GM23338 (cell line): ENCODE data around the gene MYO1E. TPM values are rescaled to one million over a fixed set of nuclear protein-coding genes. Genes with fewer than 3 reads are reported as not detected.

ENCODE experiments used
- ATAC-seq: fragments of 200-7000 bp; cut with Tn5 transposase; 3 replicates; pipeline ENCODE4 v1.9.1; 2020
- DNase-seq: peaks from one replicate; pipeline ENCODE4 v3.0.0-alpha.2; 2015; ENCODE audit warnings: low spot score
- H2AFZ ChIP-seq: fragments of 200-600 bp; sonication (generic); 2 replicates; pipeline ENCODE4 v1.8.0; 2016; ENCODE audit warnings: antibody characterized with exemption, mild to moderate bottlenecking, moderate library complexity
- H3F3A ChIP-seq: fragments of 200-600 bp; sonication (generic); replicated peaks from 2 replicates; pipeline ENCODE4 v1.8.0; 2017; ENCODE audit warnings: antibody characterized with exemption, mixed run types, low read depth
- H3K27ac ChIP-seq: fragments of 200-600 bp; sonication (generic); 2 replicates; pipeline ENCODE4 v1.6.1; 2016; ENCODE audit warnings: low read depth
- H3K27me3 ChIP-seq: fragments of 200-600 bp; sonication (generic); 2 replicates; pipeline ENCODE4 v1.8.0; 2016; ENCODE audit warnings: mild to moderate bottlenecking, mixed run types, moderate library complexity; ENCODE audit not compliant: insufficient read depth
- H3K36me3 ChIP-seq: fragments of 200-600 bp; sonication (generic); 2 replicates; pipeline ENCODE4 v1.8.0; 2016; ENCODE audit warnings: mild to moderate bottlenecking; ENCODE audit not compliant: insufficient read depth
- H3K4me1 ChIP-seq: fragments of 200-600 bp; sonication (generic); 2 replicates; pipeline ENCODE4 v1.8.0; 2016; ENCODE audit warnings: mild to moderate bottlenecking, moderate library complexity; ENCODE audit not compliant: insufficient read depth
- H3K4me2 ChIP-seq: fragments of 200-600 bp; sonication (generic); 2 replicates; pipeline ENCODE4 v1.7.1; 2017; ENCODE audit warnings: mixed run types
- H3K4me3 ChIP-seq: fragments of 200-600 bp; sonication (generic); 2 replicates; pipeline ENCODE4 v1.6.1; 2016; ENCODE audit warnings: mixed run types
- H3K79me2 ChIP-seq: fragments of 200-600 bp; sonication (generic); replicated peaks from 2 replicates; pipeline ENCODE4 v1.8.0; 2017; ENCODE audit warnings: mild to moderate bottlenecking; ENCODE audit not compliant: insufficient read depth
- H3K9me2 ChIP-seq: fragments of 200-600 bp; sonication (generic); 2 replicates; pipeline ENCODE4 v1.8.0; 2017; ENCODE audit not compliant: insufficient read depth
- H4K20me1 ChIP-seq: fragments of 200-600 bp; sonication (generic); replicated peaks from 2 replicates; pipeline ENCODE4 v1.8.0; 2017; ENCODE audit warnings: mild to moderate bottlenecking; ENCODE audit not compliant: insufficient read depth
- H3K27ac Mint-ChIP-seq: 2 replicates; pipeline ENCODE4 v1.8.0; 2020; ENCODE audit warnings: inconsistent platforms, mild to moderate bottlenecking, moderate library complexity, mixed read lengths
- H3K27me3 Mint-ChIP-seq: 3 replicates; pipeline ENCODE4 v1.8.0; 2022; ENCODE audit warnings: low read depth, mild to moderate bottlenecking, moderate library complexity, mixed read lengths, inconsistent platforms; ENCODE audit not compliant: insufficient read depth, poor library complexity
- H3K36me3 Mint-ChIP-seq: 3 replicates; pipeline ENCODE4 v1.8.0; 2021; ENCODE audit warnings: low read depth, mild to moderate bottlenecking, inconsistent platforms, moderate library complexity, mixed read lengths
- H3K4me1 Mint-ChIP-seq: 3 replicates; pipeline ENCODE4 v1.8.0; 2020; ENCODE audit warnings: mild to moderate bottlenecking, inconsistent platforms, mixed read lengths
- H3K4me3 Mint-ChIP-seq: 3 replicates; pipeline ENCODE4 v1.8.0; 2021; ENCODE audit warnings: moderate library complexity, mild to moderate bottlenecking, inconsistent platforms, mixed read lengths
- H3K9me3 Mint-ChIP-seq: 3 replicates; pipeline ENCODE4 v1.8.0; 2020; ENCODE audit warnings: moderate library complexity, mild to moderate bottlenecking, inconsistent platforms, mixed read lengths
- CREB1 ChIP-seq: fragments of 250-450 bp; sonication (Bioruptor Pico); IDR thresholded peaks from 2 replicates; pipeline ENCODE4 v1.5.0; 2020; ENCODE audit warnings: low read depth, mild to moderate bottlenecking, moderate library complexity
- ETS1 ChIP-seq: IDR thresholded peaks from 2 replicates; pipeline ENCODE4 v1.6.1; 2016; ENCODE audit warnings: antibody characterized with exemption
- EZH2 ChIP-seq: fragments of 200-600 bp; sonication (generic); IDR thresholded peaks from one replicate; pipeline ENCODE4 v1.8.0; 2017; ENCODE audit warnings: antibody characterized with exemption, mild to moderate bottlenecking, low read depth; ENCODE audit not compliant: unreplicated experiment
- EZH2phosphoT487 ChIP-seq: fragments of 200-600 bp; sonication (generic); IDR thresholded peaks from one replicate; pipeline ENCODE4 v1.8.1; 2018; ENCODE audit warnings: antibody characterized with exemption; ENCODE audit not compliant: unreplicated experiment
- JUNB ChIP-seq: IDR thresholded peaks from one replicate; pipeline ENCODE4 v1.6.1; 2016; ENCODE audit warnings: antibody characterized with exemption; ENCODE audit not compliant: unreplicated experiment
- POLR2AphosphoS5 ChIP-seq: IDR thresholded peaks from 2 replicates; pipeline ENCODE4 v1.6.1; 2016; ENCODE audit warnings: antibody characterized with exemption, low read depth
- REST ChIP-seq: IDR thresholded peaks from one replicate; pipeline ENCODE4 v1.6.1; 2018; ENCODE audit warnings: antibody characterized with exemption; ENCODE audit not compliant: unreplicated experiment
- ZNF114 ChIP-seq: fragments of 250-450 bp; sonication (Bioruptor Pico); IDR thresholded peaks from 2 replicates; pipeline ENCODE4 v1.5.0; 2020; ENCODE audit warnings: mild to moderate bottlenecking, moderate library complexity
- ZNF331 ChIP-seq: fragments of 250-450 bp; sonication (Bioruptor Pico); IDR thresholded peaks from 2 replicates; pipeline ENCODE4 v1.5.0; 2020; ENCODE audit warnings: low read depth, mild to moderate bottlenecking, moderate library complexity
- polyA plus RNA-seq: library from polyadenylated mRNA; unstranded; fragments of >200 nt; fragmentation: Nextera tagmentation; extraction: Ambion mirVana; gene quantifications from 2 replicates; pipeline ENCODE4 v1.2.1, GENCODE V29; 2016
- total RNA-seq: library from RNA; depleted of rRNA; stranded (reverse); fragments of >200 nt; shearing (Covaris generic); gene quantifications from 2 replicates; pipeline ENCODE4 v1.2.3, GENCODE V29; 2014
- TF ChIP-seq, protein P1 (sequence below): fragments of 250-450 bp; sonication (Bioruptor Pico); IDR thresholded peaks from 2 replicates; pipeline ENCODE4 v1.5.0; 2020; ENCODE audit warnings: mild to moderate bottlenecking, moderate library complexity

The MYO1E gene
- total and polyA plus RNA-seq, 2 experiments from 2014 or later: 68.3 to 131 TPM

DNA sequence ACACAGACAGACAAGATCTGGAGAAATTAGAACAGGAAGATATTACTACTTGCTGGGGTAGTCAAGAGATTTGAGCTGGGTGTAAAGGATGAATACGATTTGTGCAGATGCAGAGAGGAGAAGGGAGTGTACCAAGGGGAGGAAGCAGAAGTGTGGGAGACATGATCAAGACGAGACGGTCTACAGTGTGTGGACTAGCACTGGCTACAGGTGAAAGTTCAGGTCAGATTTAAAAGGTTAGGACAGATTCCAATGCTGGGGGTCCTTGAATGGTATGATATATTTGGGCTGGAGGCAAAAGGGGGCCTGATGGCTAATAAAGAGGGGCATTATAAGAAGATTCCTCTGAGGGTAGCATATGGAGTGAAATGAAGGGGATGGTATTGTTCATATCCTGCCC lies 154.0 kb downstream of the MYO1E start:
- H3K27ac ChIP-seq: no peak overlapping the region
- DNase-seq (no peak), ATAC-seq (no peak)
- Mint-ChIP-seq H3K9me3 (no peaks in the 10 kb centered on the region), H3K4me3 (no peak overlapping the region), H3K36me3 (peaks cover 8% of the 10 kb centered on the region), H3K4me1 (no peaks in the 10 kb centered on the region), H3K27ac (no peak overlapping the region), H3K27me3 (no peaks in the 10 kb centered on the region)
- TF ChIP-seq POLR2AphosphoS5 (no peak), ETS1 (no peak)
- no peak overlapping the region for H2AFZ ChIP-seq
- H3K4me2 ChIP-seq: no peak overlapping the region
- H3K27me3 ChIP-seq: no peaks in the 10 kb centered on the region
- no peaks in the 10 kb centered on the region for H3K79me2 ChIP-seq
- H4K20me1 ChIP-seq: 0 out of 2 replicates have a peak, but pooled peaks cover 11% of the 10 kb centered on the region
- H3K4me3 ChIP-seq: no peak overlapping the region
- H3F3A ChIP-seq: no peaks in the 10 kb centered on the region
- H3K4me1 ChIP-seq: no peaks in the 10 kb centered on the region
- no peaks in the 10 kb centered on the region for H3K9me2 ChIP-seq
- H3K36me3 ChIP-seq: 0 out of 2 replicates have a peak, but pooled peaks cover 13% of the 10 kb centered on the region

- 0 out of 2 replicates have a peak, but pooled peaks cover 11% of the 10 kb centered on the region for H4K20me1 ChIP-seq
- Mint-ChIP-seq H3K4me1 (no peaks in the 10 kb centered on the region), H3K36me3 (peaks cover 8% of the 10 kb centered on the region), H3K27ac (no peak overlapping the region), H3K9me3 (no peaks in the 10 kb centered on the region), H3K27me3 (no peaks in the 10 kb centered on the region), H3K4me3 (no peak overlapping the region)
- H3K27me3 ChIP-seq: no peaks in the 10 kb centered on the region
- no peaks in the 10 kb centered on the region for H3K79me2 ChIP-seq
- no peak overlapping the region for H3K4me3 ChIP-seq
- 0 out of 2 replicates have a peak, but pooled peaks cover 13% of the 10 kb centered on the region for H3K36me3 ChIP-seq
- H3K9me2 ChIP-seq: no peaks in the 10 kb centered on the region
- no peaks in the 10 kb centered on the region for H3K4me1 ChIP-seq
- no peaks in the 10 kb centered on the region for H3F3A ChIP-seq
- no peak overlapping the region for H3K4me2 ChIP-seq
- no peak overlapping the region for H2AFZ ChIP-seq
- ATAC-seq (no peak), DNase-seq (no peak)
- no peak overlapping the region for H3K27ac ChIP-seq
- TF ChIP-seq, protein P1, sequence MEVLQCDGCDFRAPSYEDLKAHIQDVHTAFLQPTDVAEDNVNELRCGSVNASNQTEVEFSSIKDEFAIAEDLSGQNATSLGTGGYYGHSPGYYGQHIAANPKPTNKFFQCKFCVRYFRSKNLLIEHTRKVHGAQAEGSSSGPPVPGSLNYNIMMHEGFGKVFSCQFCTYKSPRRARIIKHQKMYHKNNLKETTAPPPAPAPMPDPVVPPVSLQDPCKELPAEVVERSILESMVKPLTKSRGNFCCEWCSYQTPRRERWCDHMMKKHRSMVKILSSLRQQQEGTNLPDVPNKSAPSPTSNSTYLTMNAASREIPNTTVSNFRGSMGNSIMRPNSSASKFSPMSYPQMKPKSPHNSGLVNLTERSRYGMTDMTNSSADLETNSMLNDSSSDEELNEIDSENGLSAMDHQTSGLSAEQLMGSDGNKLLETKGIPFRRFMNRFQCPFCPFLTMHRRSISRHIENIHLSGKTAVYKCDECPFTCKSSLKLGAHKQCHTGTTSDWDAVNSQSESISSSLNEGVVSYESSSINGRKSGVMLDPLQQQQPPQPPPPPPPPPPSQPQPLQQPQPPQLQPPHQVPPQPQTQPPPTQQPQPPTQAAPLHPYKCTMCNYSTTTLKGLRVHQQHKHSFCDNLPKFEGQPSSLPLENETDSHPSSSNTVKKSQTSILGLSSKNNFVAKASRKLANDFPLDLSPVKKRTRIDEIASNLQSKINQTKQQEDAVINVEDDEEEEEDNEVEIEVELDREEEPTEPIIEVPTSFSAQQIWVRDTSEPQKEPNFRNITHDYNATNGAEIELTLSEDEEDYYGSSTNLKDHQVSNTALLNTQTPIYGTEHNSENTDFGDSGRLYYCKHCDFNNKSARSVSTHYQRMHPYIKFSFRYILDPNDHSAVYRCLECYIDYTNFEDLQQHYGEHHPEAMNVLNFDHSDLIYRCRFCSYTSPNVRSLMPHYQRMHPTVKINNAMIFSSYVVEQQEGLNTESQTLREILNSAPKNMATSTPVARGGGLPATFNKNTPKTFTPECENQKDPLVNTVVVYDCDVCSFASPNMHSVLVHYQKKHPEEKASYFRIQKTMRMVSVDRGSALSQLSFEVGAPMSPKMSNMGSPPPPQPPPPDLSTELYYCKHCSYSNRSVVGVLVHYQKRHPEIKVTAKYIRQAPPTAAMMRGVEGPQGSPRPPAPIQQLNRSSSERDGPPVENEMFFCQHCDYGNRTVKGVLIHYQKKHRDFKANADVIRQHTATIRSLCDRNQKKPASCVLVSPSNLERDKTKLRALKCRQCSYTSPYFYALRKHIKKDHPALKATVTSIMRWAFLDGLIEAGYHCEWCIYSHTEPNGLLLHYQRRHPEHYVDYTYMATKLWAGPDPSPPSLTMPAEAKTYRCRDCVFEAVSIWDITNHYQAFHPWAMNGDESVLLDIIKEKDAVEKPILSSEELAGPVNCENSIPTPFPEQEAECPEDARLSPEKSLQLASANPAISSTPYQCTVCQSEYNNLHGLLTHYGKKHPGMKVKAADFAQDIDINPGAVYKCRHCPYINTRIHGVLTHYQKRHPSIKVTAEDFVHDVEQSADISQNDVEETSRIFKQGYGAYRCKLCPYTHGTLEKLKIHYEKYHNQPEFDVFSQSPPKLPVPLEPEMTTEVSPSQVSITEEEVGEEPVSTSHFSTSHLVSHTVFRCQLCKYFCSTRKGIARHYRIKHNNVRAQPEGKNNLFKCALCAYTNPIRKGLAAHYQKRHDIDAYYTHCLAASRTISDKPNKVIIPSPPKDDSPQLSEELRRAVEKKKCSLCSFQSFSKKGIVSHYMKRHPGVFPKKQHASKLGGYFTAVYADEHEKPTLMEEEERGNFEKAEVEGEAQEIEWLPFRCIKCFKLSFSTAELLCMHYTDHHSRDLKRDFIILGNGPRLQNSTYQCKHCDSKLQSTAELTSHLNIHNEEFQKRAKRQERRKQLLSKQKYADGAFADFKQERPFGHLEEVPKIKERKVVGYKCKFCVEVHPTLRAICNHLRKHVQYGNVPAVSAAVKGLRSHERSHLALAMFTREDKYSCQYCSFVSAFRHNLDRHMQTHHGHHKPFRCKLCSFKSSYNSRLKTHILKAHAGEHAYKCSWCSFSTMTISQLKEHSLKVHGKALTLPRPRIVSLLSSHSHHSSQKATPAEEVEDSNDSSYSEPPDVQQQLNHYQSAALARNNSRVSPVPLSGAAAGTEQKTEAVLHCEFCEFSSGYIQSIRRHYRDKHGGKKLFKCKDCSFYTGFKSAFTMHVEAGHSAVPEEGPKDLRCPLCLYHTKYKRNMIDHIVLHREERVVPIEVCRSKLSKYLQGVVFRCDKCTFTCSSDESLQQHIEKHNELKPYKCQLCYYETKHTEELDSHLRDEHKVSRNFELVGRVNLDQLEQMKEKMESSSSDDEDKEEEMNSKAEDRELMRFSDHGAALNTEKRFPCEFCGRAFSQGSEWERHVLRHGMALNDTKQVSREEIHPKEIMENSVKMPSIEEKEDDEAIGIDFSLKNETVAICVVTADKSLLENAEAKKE (CRISPR knock-in tag): no peak
- no peak for TF ChIP-seq ZNF331
- no peak for TF ChIP-seq CREB1 (CRISPR knock-in tag)
- no peak for TF ChIP-seq ZNF114 (CRISPR knock-in tag)
- no peak for TF ChIP-seq POLR2AphosphoS5
- no peak for TF ChIP-seq REST
- TF ChIP-seq JUNB: no peak
- no peak for TF ChIP-seq EZH2
- no peak for TF ChIP-seq EZH2phosphoT487
Measured at GRCh38 chr15:59217876-59218498, 154.7 kb downstream of the MYO1E start.
